Prostate gland (tissue), 2 donors: ENCODE results near the gene COL24A1.

Experiments
- CTCF ChIP-seq, 4 experiments: fragments of 200-600 bp in 2 of 4; fragments of 450-650 bp in 2 of 4; sonication (generic) in 2 of 4; IDR thresholded peaks; 1 replicate in 3 of 4; 2 replicates in 1 of 4; pipeline ENCODE4 v1.5.1; 2016 to 2019; ENCODE audit warnings: antibody characterized with exemption in 4 of 4, mild to moderate bottlenecking in 2 of 4, moderate library complexity in 2 of 4
- POLR2A ChIP-seq: fragments of 450-650 bp; IDR thresholded peaks from one replicate; pipeline ENCODE4 v1.6.1; 2016; ENCODE audit warnings: antibody characterized with exemption, mild to moderate bottlenecking
- POLR2AphosphoS5 ChIP-seq: sonication (generic); formaldehyde crosslinking; IDR thresholded peaks from one replicate; pipeline ENCODE4 v1.6.1; 2017; ENCODE audit warnings: antibody characterized with exemption

GRCh38 chr1:85940656-85941306 lies 215.8 kb downstream of the COL24A1 start:
- TF ChIP-seq POLR2A (no peak), CTCF (IDR thresholded peaks at IDR 0.05) (no peak), POLR2AphosphoS5 (no peak)
